Brain microvascular endothelial cell (primary cell): ENCODE measurements around the gene COL21A1.
A peak's percentile ranks its signal among the peaks of the same experiment; 100 is the strongest.

Source experiments
- DNase-seq: peaks from one replicate; pipeline ENCODE4 v3.0.0-alpha.2; 2020
- H3K27ac ChIP-seq: fragments of 250-450 bp; sonication (Bioruptor Pico); 2 replicates; pipeline ENCODE4 v1.5.1; 2020; ENCODE audit warnings: mild to moderate bottlenecking, moderate library complexity
- H3K27me3 ChIP-seq: fragments of 250-450 bp; sonication (Bioruptor Pico); replicated peaks from 2 replicates; pipeline ENCODE4 v1.5.1; 2020; ENCODE audit warnings: mild to moderate bottlenecking
- H3K36me3 ChIP-seq: fragments of 250-450 bp; sonication (Bioruptor Pico); replicated peaks from 2 replicates; pipeline ENCODE4 v1.5.1; 2020; ENCODE audit warnings: mild to moderate bottlenecking
- H3K4me3 ChIP-seq: 2 replicates; pipeline ENCODE4 v1.5.1; 2011; ENCODE audit warnings: low read depth, mild to moderate bottlenecking, control low read depth, low read length, moderate library complexity
- in situ Hi-C: cut with HindIII; loops from 2 replicates; pipeline ENCODE4 v1.10.0; 2017; ENCODE audit warnings: low sequenced_read_pairs, low pct_ligation_motif_present
- TF ChIP-seq, protein P1 (sequence below): IDR thresholded peaks from 2 replicates; pipeline ENCODE4 v1.5.1; 2011; ENCODE audit warnings: low read depth, mild to moderate bottlenecking, moderate library complexity, low read length, control low read depth, inconsistent platforms; ENCODE audit errors: missing control alignments

Gene COL21A1

DNA sequence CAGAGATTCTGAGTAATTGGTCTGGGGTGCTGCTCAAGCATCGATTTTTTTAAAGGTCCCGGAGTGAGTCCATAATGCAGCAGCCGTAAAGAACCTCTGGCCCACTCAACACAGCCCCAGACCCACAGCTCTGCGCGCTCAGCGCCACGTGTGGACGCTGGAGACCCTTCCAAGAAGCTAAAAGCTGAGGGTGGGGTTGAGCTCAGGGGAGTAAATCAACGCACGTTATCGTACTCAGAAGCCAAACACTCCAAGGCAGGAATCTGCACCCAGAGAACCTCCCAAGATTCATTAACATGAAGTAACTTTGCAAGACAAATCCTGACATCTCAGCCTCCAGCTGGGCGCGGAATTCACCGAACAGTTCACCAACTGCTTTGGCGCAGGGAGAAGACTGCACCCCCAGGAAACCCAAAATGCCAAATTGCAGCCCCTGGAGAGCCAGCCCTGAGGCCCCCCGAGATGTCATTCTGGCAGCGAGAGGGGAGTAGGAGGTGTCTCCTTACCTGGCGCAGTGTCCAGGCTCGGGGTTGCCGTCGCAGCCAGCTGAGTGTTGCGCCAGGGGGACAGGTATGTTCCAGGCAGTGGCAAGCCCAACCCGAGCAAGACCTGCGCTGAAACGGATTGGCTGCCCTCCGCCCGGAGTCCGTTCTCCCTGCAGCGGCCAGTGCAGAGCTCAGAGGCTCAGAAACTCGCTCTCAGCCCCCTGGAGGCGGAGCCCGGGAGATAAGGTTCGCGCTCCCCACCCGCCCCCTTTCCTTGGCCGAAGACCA lies at the start of gene COL21A1:
Gene COL21A1 (minus strand): TSS at position 700 of the 773 bp plus-strand sequence. CDS start 64,962 bp downstream, outside the sequence.
- no peak for DNase-seq
- TF ChIP-seq, protein P1, sequence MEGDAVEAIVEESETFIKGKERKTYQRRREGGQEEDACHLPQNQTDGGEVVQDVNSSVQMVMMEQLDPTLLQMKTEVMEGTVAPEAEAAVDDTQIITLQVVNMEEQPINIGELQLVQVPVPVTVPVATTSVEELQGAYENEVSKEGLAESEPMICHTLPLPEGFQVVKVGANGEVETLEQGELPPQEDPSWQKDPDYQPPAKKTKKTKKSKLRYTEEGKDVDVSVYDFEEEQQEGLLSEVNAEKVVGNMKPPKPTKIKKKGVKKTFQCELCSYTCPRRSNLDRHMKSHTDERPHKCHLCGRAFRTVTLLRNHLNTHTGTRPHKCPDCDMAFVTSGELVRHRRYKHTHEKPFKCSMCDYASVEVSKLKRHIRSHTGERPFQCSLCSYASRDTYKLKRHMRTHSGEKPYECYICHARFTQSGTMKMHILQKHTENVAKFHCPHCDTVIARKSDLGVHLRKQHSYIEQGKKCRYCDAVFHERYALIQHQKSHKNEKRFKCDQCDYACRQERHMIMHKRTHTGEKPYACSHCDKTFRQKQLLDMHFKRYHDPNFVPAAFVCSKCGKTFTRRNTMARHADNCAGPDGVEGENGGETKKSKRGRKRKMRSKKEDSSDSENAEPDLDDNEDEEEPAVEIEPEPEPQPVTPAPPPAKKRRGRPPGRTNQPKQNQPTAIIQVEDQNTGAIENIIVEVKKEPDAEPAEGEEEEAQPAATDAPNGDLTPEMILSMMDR: peak; percentile 65

DNA sequence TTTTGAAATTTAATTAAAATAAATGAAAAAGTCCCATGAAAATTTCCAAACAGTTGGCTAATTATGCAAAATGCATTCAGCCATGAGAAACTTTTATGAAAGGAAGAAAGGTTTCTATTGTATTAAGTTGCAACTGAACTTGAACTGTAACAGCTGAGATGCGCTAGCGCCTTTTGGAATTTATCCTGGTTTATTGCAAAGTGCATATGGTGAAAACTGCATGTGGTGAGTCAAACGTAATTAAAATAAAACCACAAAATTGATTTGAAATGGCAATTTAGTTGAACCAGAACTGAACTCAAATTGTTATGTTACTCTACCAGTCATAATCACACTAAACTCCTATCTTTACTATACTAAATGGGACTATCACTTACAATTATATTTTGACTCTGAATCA lies 46.4 kb upstream of the COL21A1 start:
- TF ChIP-seq, protein P1: no peak
- no peaks in the 10 kb centered on the region for H3K27me3 ChIP-seq
- H3K27ac ChIP-seq: no peak overlapping the region
- DNase-seq: no peak
- in situ Hi-C loops: loop anchor here (10.0 kb wide), 1 partner anchor 309 kb away; no protein-coding TSS in a partner anchor
- no peak overlapping the region for H3K4me3 ChIP-seq
- no peaks in the 10 kb centered on the region for H3K36me3 ChIP-seq

More for the DNA sequence above, at the start of gene COL21A1:
- Histone ChIP-seq H3K36me3 (no peaks in the 10 kb centered on the region), H3K27ac (no peak within 1 kb of the TSS), H3K27me3 (no peaks in the 10 kb centered on the region), H3K4me3 (peak within 1 kb of the TSS; percentile 63)
- in situ Hi-C loops: no loop called here

DNA sequence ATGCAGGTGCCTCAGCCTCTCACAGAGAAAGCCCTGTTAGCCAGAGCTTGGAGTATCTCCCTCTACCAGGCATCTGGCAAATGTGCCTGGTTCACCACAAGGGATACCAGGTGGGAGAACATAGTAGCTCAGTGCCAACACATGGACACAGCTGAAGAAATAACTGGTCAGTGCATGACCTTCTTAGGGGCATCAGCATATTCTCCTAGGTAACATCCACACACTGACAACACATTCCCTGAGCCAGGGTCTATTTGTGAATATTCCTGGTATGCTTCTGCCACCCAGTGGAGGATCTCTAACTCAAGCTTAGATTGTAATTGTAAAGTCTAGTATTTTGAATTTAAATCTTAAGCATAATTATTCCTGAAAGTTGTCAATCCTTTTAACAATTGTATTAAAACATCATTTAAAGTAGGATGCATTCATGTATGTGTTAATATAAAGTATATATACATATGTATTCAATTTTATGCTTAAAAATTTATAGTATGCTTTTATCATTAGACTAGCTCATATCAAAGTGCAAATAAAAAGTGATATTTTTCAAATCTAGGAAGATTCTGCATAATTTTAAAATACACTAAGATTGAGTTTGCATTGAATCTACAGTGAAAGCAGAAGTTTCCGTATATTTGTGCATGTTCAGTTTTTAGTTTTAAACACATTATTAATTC lies 45.3 kb upstream of the COL21A1 start:
- Histone ChIP-seq H3K4me3 (no peak overlapping the region), H3K27ac (no peak overlapping the region), H3K27me3 (no peaks in the 10 kb centered on the region), H3K36me3 (no peaks in the 10 kb centered on the region)
- peak; percentile 64 for DNase-seq
- in situ Hi-C loops: loop anchor here (10.0 kb wide), 1 partner anchor 308 kb away; no protein-coding TSS in a partner anchor
- TF ChIP-seq, protein P1: peak; percentile 60

DNA sequence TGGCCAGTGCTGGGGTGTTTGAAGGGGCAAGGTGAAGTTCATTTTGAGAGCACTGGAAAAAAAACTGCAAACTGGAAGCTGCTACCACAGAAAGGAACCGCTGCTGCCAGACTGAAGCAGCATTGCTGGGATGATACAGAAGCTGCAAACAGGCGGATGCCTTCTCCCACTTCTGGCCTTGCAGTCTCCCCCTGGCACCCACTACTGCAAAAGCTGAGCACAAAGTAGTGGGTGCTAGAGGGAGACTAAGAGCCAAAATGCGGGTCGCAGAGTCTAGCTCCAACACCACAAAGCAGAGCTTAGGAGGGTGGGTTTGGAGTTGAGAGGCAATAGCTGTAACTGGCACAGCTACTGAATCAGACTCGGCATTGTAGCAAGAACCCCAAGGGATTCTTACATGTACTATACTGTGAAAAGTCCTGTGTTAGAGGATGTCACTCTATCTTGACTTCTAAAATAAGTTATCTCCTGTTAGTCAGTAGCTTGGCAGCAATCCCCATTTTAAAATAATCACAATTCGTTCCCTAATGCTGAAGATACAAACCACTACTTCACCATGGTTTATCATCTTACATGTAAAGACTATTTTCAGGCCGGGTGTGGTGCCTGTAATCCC lies 44.0 kb upstream of the COL21A1 start:
- in situ Hi-C loops: loop anchor here (10.0 kb wide), 1 partner anchor 307 kb away; no protein-coding TSS in a partner anchor
- H3K4me3 ChIP-seq: no peak overlapping the region
- no peak overlapping the region for H3K27ac ChIP-seq
- H3K27me3 ChIP-seq: no peaks in the 10 kb centered on the region
- TF ChIP-seq, protein P1: no peak
- H3K36me3 ChIP-seq: no peaks in the 10 kb centered on the region
- no peak for DNase-seq

DNA sequence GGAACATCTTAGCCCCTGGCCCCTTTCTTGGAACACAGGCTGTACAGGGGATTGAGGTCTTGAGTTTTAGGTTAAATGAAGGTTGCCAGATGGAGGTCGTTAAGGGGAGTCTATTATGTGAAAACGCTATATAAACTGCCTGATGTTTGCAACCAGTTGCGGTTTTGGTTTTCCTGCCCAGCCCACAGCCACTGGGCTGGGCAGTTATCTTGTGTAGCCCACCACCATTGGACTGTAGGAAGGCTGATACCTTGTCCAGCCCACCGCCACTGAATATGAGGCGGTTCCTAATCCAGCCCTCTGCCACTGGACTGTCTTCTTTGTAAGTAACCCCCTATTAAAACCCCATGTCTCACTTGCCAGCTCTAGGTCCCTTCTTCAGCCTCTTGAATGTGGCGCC lies 42.3 kb upstream of the COL21A1 start:
- in situ Hi-C loops: loop anchor here (10.0 kb wide), 1 partner anchor 305 kb away; no protein-coding TSS in a partner anchor
- no peak overlapping the region for H3K4me3 ChIP-seq
- H3K36me3 ChIP-seq: no peaks in the 10 kb centered on the region
- H3K27ac ChIP-seq: no peak overlapping the region
- no peaks in the 10 kb centered on the region for H3K27me3 ChIP-seq
- DNase-seq: no peak
- TF ChIP-seq, protein P1: no peak
